A673 (cell line): ENCODE results near the gene NBPF3.

Experiments used
- EZH2 ChIP-seq: fragments of 200-600 bp; sonication (generic); IDR thresholded peaks from 2 replicates; pipeline ENCODE4 v1.6.1; 2017; ENCODE audit warnings: borderline replicate concordance, low read depth, mild to moderate bottlenecking, mixed read lengths, antibody characterized with exemption, low read length; ENCODE audit not compliant: poor library complexity, severe bottlenecking
- TF ChIP-seq, protein P1 (sequence below): fragments of 300-800, 200-600 bp; sonication (generic); conservative IDR thresholded peaks from 2 replicates; pipeline ENCODE4 v1.5.1; 2017; ENCODE audit warnings: low read depth, mild to moderate bottlenecking, antibody characterized with exemption, low read length, moderate library complexity, mixed read lengths

GRCh38 chr1:21509351-21510112 is 69.6 kb downstream of the NBPF3 start, which contains the start of gene ALPL:
- TF ChIP-seq, protein P1, sequence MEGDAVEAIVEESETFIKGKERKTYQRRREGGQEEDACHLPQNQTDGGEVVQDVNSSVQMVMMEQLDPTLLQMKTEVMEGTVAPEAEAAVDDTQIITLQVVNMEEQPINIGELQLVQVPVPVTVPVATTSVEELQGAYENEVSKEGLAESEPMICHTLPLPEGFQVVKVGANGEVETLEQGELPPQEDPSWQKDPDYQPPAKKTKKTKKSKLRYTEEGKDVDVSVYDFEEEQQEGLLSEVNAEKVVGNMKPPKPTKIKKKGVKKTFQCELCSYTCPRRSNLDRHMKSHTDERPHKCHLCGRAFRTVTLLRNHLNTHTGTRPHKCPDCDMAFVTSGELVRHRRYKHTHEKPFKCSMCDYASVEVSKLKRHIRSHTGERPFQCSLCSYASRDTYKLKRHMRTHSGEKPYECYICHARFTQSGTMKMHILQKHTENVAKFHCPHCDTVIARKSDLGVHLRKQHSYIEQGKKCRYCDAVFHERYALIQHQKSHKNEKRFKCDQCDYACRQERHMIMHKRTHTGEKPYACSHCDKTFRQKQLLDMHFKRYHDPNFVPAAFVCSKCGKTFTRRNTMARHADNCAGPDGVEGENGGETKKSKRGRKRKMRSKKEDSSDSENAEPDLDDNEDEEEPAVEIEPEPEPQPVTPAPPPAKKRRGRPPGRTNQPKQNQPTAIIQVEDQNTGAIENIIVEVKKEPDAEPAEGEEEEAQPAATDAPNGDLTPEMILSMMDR = no peak
- TF ChIP-seq EZH2 = no peak
